Rectal smooth muscle tissue (tissue), 1 donor: ENCODE measurements around the gene FAM131A.
A peak's percentile ranks its signal among the peaks of the same experiment; 100 is the strongest.
"Not testable (repeated sequence)": the region's sequence is repeated elsewhere in the genome, so short reads cannot be mapped to it uniquely, and the experiment has no call there.

ENCODE experiments used
- H3K27ac ChIP-seq: one replicate; pipeline ENCODE4 v1.7.0; 2013; ENCODE audit warnings: low read depth, low read length, inconsistent platforms
- H3K27me3 ChIP-seq: one replicate; pipeline ENCODE4 v1.7.0; 2013; ENCODE audit warnings: low read length; ENCODE audit not compliant: control insufficient read depth, insufficient read depth
- H3K36me3 ChIP-seq: one replicate; pipeline ENCODE4 v1.7.0; 2013; ENCODE audit warnings: low read length; ENCODE audit not compliant: control insufficient read depth, insufficient read depth
- H3K4me1 ChIP-seq: one replicate; pipeline ENCODE4 v1.7.0; 2013; ENCODE audit warnings: low read length; ENCODE audit not compliant: control insufficient read depth, insufficient read depth
- H3K4me3 ChIP-seq: one replicate; pipeline ENCODE4 v1.7.0; 2013; ENCODE audit warnings: low read length
- H3K9ac ChIP-seq: one replicate; pipeline ENCODE4 v1.7.0; 2013; ENCODE audit warnings: low read length

The FAM131A gene

GRCh38 chr3:184335661-184336546 lies 1.5 kb upstream of the FAM131A start:
- Histone ChIP-seq H3K4me1 (peaks cover 27% of the 10 kb centered on the region), H3K4me3 (peak overlapping the region; percentile 84), H3K36me3 (peaks cover 36% of the 10 kb centered on the region), H3K27me3 (no peaks in the 10 kb centered on the region), H3K9ac (peak overlapping the region; percentile 54), H3K27ac (peak overlapping the region; percentile 95)

GRCh38 chr3:184336547-184337398 lies 627 bp upstream of the FAM131A start:
- Histone ChIP-seq H3K4me3 (peak overlapping the region; percentile 84), H3K9ac (peak overlapping the region; percentile 54), H3K4me1 (peaks cover 27% of the 10 kb centered on the region), H3K27ac (peak overlapping the region; percentile 95), H3K27me3 (no peaks in the 10 kb centered on the region), H3K36me3 (peaks cover 30% of the 10 kb centered on the region)

GRCh38 chr3:184337981-184338380 lies 581 bp downstream of the FAM131A start:
- peak overlapping the region; percentile 64 for H3K4me3 ChIP-seq
- H3K36me3 ChIP-seq, result peaks cover 27% of the 10 kb centered on the region
- H3K27ac ChIP-seq, result peak overlapping the region; percentile 95
- no peak overlapping the region for H3K9ac ChIP-seq
- peaks cover 27% of the 10 kb centered on the region for H3K4me1 ChIP-seq
- H3K27me3 ChIP-seq, result no peaks in the 10 kb centered on the region

GRCh38 chr3:184338511-184338945 lies 1.1 kb downstream of the FAM131A start:
- peaks cover 27% of the 10 kb centered on the region for H3K4me1 ChIP-seq
- no peaks in the 10 kb centered on the region for H3K27me3 ChIP-seq
- H3K9ac ChIP-seq, result peak overlapping the region; percentile 38
- peak overlapping the region; percentile 95 for H3K27ac ChIP-seq
- peaks cover 28% of the 10 kb centered on the region for H3K36me3 ChIP-seq
- H3K4me3 ChIP-seq, result peak overlapping the region; percentile 64

GRCh38 chr3:184339001-184339400 lies 1.6 kb downstream of the FAM131A start:
- peak overlapping the region; percentile 64 for H3K4me3 ChIP-seq

GRCh38 chr3:184339451-184340135 lies 2.2 kb downstream of the FAM131A start:
- Histone ChIP-seq H3K36me3 (peaks cover 17% of the 10 kb centered on the region), H3K4me1 (peaks cover 27% of the 10 kb centered on the region), H3K27ac (peak overlapping the region; percentile 95)
- not testable (repeated sequence) for H3K4me3 ChIP-seq, H3K27me3 ChIP-seq, H3K9ac ChIP-seq

More at GRCh38 chr3:184339001-184339400, 1.6 kb downstream of the FAM131A start:
- H3K9ac ChIP-seq, result peak overlapping the region; percentile 38
- H3K4me1 ChIP-seq, result peaks cover 27% of the 10 kb centered on the region
- H3K27me3 ChIP-seq, result no peaks in the 10 kb centered on the region
- H3K27ac ChIP-seq, result peak overlapping the region; percentile 95
- H3K36me3 ChIP-seq, result peaks cover 23% of the 10 kb centered on the region

- Histone ChIP-seq H3K27me3 (no peaks in the 10 kb centered on the region), H3K27ac (no peak overlapping the region), H3K4me3 (no peak overlapping the region), H3K4me1 (peaks cover 21% of the 10 kb centered on the region), H3K36me3 (peaks cover 23% of the 10 kb centered on the region), H3K9ac (no peak overlapping the region)
Observed at GRCh38 chr3:184341925-184342324, 4.5 kb downstream of the FAM131A start.

GRCh38 chr3:184343200-184343876 lies 5.9 kb downstream of the FAM131A start:
- no peaks in the 10 kb centered on the region for H3K27me3 ChIP-seq
- H3K27ac ChIP-seq, result no peak overlapping the region
- H3K9ac ChIP-seq, result no peak overlapping the region
- H3K36me3 ChIP-seq, result peaks cover 23% of the 10 kb centered on the region
- H3K4me3 ChIP-seq, result no peak overlapping the region
- peaks cover 7% of the 10 kb centered on the region for H3K4me1 ChIP-seq

GRCh38 chr3:184344579-184345316 lies 7.3 kb downstream of the FAM131A start:
- Histone ChIP-seq H3K36me3 (peaks cover 23% of the 10 kb centered on the region), H3K27ac (no peak overlapping the region)

GRCh38 chr3:184345317-184346144 lies 8.1 kb downstream of the FAM131A start:
- H3K36me3 ChIP-seq, result peaks cover 23% of the 10 kb centered on the region
- H3K4me1 ChIP-seq, result no peaks in the 10 kb centered on the region
- H3K27me3 ChIP-seq, result no peaks in the 10 kb centered on the region
- H3K9ac ChIP-seq, result no peak overlapping the region
- H3K27ac ChIP-seq, result no peak overlapping the region
- no peak overlapping the region for H3K4me3 ChIP-seq

More at GRCh38 chr3:184344579-184345316, 7.3 kb downstream of the FAM131A start:
- Histone ChIP-seq H3K9ac (no peak overlapping the region), H3K4me1 (no peaks in the 10 kb centered on the region), H3K4me3 (no peak overlapping the region), H3K27me3 (no peaks in the 10 kb centered on the region)
